NCI-H1436 (cell line): ENCODE measurements around the gene LRCH3.
A peak's percentile ranks its signal among the peaks of the same experiment; 100 is the strongest.

Experiments used
- DNase-seq: peaks from one replicate; lab custom pipeline; 2025; lab: John Stamatoyannopoulos, UW

Gene LRCH3

DNA sequence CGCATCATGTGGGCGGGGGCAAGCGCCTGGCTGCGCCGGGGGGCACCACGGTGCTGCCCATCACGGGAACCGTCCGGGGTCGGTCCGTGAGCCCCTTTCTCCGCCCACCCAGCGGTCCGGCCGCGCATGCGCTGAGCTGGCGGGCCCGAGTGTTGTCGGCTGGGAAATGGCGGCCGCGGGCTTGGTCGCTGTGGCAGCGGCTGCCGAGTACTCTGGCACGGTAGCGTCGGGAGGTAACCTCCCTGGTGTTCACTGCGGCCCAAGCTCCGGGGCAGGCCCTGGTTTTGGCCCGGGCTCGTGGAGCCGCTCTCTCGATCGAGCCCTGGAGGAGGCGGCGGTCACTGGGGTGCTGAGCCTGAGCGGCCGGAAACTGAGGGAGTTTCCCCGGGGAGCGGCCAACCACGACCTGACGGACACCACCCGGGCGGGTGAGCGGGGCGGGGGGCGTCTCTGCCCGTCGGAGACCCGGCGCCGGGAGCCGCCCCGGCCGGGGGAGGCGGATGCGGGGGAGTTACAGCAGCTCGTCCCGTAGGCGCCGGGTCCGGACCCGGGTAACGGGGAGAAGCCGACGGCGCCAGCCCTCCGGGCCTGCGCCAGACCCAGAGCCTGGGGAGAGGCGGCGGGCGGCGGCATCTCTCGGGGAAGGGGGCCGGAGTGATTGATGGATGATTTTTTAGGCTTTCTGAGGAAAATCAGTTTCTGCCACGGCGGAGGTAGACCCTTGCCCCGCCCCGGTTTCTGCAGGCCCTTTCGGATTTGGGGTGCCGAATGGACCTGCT lies at the start of gene LRCH3:
LRCH3 (plus strand) TSS at position 142 of the 779 bp plus-strand sequence; CDS start at position 167, 25 bp downstream.
- peak; percentile 79 for DNase-seq

DNA sequence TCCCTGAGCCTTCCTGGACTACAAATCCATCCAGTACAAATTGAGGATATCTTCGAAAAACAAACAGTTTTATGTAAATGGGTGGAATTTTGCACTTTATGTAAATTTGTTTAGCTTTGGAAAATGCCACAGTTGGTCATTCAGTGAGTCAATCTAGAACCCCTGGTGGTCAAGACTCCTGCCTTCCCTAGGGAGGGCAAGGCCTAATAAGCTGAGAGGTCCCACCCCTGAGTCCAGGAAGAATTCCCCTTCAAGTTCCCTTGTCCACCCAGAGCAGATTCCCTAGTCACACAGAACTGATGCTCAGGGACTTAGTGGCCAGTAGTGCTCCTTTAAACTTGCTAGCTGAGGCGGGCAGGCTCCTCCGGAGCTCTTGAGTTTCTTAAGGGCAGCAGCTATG lies 48.3 kb upstream of the LRCH3 start:
- no peak for DNase-seq

DNA sequence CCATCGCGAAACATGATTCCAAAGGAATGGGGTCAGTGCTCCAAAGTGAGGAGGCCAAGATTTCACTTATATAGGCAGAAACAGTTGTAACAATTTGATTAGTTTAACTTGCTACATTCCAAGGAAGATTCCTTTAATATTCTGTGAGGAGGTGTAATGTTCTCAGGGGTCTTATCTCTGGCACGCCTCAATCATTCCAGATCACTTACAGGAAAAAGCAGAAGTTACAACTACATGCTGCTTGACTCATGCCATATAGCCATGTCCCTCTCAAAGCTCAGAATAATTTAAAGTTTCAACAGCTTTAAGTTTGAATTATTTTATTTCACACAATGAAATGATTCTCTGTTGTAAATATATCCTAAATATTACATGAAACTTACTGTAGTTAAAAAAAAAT lies 44.8 kb upstream of the LRCH3 start:
- no peak for DNase-seq

DNA sequence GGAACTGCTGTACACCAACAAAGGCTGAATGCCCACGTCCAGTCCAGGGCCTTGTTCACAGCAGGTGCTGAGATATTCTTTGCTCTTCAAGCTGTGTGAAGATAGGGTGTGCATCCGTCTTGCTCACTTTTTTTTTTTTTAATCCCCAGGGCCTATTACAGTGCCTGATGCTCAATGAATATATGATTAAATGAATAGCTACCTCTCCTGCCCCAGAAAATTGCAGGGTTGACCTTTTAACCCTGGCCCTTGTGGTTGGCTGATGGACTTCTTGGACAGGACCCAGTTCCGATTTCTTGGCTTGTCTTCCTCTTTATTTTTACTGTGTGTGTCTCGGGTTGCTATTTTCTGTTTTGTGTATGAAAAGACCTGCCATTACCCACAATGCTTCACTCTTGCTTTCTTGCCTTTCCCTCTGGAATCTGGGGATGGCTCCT lies 44.2 kb upstream of the LRCH3 start:
- no peak for DNase-seq

DNA sequence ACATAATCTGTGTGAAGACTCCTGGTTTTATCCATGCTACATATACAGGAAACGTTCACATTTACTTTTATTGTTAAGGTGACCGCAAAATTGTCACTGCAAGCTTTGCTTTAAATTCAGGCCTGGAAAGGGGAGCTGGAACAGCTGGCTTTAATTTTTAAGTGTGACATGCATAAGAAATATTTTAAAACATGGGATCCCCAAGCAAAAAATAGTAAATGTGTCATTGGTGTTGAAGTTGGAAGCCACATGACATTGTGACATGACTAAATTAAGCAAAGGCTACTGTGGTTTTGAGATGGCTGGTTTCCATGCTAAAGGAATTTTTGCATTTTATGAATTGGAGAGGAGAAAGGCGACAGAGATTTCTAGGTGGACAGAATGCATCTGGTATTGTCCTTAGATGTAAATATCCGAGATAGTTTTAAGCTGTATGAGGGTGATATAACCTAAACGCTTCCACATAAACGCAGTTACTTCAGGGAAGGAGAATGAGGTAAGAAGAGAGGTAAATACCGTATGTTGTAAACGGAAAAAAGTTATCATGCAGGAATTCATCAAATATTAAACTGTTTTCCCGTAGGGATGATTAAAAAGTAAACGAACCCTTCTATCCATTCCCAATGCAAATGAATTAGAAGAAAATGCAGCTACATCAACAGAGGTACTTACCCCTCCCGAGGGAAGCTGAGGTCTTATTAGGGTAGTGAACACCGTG lies 42.3 kb upstream of the LRCH3 start:
- DNase-seq, result no peak

DNA sequence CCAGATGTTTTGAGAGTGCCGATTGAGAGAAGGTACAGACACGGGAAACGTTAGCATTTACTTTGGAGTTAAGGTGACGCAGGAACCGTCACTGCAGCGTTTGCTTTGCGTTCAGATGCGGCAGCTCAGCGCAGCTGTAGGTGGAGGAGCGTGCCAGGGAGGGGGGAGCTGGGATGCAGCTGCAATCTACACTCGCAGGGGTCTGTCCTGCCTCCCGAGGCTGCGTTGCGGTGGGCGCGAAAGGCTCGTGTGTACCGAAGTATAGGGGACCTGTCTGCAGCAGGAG lies 41.8 kb upstream of the LRCH3 start:
- DNase-seq, result peak; percentile 66

DNA sequence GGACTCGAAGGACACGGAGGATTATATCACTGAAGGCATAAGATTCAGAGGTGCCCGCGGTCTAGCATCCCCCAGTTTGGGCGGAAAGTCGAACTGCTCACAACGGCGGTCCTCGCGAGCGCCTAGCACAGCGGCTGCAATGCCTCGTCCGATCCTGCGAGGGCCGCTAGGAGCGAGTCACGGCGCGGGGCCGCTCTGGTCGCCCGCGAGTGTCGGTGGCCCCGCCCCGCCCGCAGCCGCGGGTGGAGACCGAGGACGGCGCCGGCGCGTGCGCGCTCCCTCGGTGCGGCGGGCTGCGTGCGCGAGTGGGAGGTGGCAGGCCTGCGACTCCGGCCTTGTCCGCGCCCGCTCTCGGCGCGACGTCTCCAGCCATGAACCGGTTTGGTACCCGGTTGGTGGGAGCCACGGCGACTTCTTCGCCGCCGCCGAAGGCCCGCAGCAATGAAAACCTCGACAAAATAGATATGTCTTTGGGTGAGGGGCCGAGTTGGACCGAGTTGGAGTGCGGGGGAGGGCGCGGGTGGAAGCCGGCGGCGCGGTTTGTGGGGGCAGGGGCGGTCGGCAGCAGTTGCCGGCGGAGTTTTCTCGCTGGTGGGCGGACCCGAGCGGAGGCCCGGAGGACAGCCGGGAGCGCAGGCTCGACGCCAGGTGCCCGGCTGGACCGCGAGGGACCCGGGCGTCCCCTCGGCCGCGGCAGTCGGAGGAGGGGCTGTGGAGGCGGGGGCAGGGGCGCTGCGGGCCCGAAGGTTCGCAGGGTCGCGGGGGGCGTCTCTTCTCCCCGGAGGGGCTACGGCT lies 41.3 kb upstream of the LRCH3 start, which contains the start of gene FYTTD1:
FYTTD1 (plus strand) TSS at position 283 of the 795 bp plus-strand sequence; CDS start at position 372, 89 bp downstream.
- peak; percentile 92 for DNase-seq

DNA sequence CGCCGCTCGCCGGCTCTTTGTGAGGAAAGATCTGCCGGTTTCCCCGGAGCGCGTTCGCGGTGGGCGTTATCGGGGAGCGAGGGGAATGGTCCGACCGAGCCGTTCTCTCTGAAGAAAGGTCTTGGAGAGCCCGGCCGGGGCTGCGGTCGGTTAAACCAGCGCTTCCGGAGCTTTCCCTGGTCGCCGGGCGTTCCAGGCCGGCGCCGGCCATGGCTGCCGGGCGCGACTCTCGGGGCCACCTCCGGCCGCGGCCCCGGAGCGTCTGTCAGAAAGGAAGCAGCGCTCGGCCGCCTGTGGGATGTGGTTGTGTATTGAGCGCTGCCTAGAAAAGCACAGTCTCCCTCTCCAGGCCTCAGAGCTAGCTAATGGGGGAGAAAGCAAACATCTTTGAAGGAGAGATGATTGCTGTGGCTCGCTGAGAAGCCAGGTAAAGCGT lies 40.6 kb upstream of the LRCH3 start:
- DNase-seq, result peak; percentile 36

DNA sequence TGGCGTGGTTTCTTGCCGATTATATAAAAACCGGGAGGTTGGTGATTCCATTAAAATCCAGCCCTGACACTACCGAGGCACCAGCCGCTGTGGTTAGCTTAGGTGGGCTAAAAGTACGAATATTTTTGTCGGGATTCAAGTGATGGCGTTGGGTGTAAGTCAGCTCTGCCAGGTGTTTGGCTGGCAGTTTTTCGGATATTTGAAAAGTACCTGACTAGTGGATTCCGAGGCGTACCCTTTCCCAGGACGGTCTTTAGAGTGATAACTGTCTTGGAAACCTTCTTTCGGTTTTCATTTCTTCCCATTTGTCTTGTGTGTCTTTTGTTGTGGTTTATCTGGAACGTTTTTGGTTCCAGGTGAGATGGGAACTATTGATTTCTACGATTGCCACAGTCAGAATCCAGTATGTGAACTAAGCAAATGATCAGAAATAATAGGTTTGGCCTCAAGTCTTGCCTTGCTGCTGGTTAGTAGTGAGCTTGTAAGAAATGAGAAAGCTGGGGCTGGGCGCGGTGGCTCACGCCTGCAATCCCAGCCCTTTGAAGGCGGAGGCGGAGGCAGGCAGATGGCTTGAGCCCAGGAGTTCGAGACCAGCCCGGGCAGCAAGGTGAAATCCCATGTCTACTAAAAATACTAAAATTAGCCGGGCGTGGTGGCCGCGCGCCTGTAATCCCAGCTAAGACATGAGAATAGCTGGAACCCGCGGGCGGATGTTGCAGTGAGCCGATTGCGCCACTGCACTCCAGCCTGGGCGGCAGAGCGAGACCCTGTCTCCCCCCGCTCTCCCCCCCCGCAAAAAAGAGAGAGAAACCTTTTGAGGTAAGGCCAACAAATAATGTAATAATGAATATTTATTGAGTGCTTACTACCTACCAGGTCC lies 40.0 kb upstream of the LRCH3 start:
- DNase-seq, result no peak

DNA sequence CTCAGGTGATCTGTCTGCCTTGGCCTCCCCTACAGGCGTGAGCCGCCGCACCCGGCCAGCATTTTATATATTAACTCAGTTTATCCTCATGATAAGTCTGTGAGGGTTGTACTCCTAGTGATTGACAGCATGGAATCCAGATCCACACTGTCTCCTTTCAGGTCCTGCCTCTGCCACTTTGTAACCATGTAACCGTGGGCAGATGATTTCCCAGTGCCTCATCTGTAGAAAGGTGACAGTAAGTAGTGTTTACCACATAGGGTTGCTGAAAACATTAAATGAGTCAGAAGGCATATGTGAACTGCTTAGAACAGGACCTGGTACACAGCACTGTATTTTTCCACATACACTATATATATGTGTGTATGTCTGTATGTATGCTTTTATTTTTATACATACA lies 38.9 kb upstream of the LRCH3 start:
- DNase-seq, result no peak

DNA sequence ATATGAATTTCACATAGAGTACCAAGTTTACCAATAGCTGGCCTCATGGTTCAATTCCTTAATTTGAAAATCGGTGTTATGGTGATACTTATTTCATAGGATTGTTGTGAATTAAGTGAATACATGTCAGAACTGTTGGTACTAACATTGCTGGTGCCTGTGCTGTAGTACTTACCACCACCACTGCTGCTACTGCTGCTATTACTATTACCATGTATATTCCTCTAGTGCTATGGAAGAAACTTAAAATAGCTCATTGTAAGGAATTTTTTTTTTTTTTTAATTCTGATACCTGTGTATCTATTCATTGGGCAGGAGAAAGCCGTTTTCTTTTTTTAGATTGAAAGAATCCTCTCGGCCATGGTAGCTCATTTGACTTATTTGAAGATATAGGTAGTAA lies 37.8 kb upstream of the LRCH3 start:
- no peak for DNase-seq

DNA sequence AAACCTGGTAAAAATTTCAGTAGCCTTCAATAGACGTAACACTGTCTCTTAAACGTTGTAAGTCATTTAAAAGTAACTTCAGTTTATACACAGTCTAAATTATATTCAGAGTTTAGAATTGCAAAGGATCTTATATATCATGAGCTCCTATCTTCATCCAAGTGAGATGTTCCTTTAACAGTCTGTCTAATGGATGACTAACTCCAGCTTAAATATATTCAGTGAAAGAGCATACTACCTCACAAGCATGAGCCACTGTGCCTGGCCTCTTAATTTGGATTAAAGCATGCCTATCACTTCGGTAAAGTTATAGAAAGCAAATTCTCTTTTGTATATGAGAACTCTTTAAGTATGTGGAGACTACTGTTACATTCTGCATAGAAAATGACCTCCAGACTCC lies 34.4 kb upstream of the LRCH3 start:
- no peak for DNase-seq

DNA sequence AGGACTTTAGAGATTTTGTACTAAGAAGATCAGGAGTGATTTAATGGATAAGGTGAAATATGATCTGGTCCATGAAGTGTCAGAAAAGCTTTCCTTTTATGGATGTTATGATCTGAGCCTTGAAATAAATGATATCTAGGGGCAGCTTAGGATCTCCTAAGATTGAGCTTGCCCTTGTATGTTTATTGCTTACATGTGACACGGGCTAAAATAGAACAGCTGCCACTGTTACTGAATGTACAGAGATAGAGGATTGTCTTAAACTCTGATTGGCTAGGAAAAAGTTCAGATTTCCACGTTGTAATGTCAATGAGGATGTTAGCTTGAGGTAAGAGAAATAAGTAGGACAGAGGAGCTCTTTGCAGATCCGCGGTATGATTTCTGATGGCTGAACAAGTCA lies 32.5 kb upstream of the LRCH3 start:
- no peak for DNase-seq

DNA sequence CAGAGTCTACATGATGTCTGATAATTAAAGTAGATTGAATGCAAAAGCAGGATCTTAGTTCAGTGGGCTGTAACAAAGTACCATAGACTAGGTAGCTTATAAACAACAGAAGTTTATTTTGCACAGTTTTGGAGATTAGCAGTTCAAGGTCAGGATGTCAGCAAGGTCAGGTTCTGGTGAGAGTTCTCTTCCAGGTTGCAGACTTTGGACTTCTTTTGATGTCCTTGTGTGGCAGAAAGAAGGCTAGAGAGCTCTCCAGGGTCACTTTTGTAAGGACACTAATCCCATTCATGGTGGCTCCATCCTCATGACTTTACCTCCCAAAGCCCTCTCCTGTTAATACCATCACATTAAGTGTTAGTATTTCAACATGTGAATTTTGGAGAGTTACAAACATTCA lies 29.3 kb upstream of the LRCH3 start:
- no peak for DNase-seq

DNA sequence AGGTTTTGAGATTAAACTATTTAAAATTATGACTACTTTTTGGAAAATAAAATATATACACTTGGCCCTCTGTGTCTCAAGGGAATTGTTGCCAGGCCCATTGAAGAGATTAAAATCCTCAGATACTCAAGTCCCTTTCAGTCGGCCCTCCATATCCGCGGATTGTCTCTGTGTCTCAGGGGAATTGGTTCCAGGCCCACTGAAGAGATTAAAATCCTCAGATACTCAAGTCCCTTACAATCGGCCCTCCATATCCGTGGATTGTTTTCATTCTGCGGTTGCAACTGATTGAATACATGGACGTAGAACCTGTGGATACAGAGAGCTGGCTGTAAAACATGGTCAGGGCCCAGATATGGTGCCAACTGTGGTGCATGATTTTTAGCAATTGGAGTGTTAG lies 15.7 kb upstream of the LRCH3 start:
- no peak for DNase-seq

DNA sequence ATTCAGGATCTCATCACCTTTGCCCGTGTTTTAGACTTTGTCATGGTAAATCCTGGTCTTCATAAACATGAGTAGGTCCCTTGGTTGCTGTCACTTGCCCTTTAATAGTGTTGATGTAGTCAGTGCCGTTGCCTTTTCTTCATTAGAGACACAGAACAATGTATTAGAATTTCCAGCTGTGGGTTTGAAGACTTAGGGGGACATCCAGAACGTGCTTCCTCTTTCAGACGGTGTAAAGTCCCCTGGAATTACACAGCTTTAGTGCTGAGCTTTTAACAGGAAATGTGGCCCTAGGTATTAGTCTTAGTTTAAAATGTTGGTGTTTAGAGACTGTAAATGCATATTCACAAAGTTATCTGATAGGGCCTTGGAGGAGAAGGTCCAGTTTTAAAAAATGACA lies 8.8 kb upstream of the LRCH3 start:
- no peak for DNase-seq

DNA sequence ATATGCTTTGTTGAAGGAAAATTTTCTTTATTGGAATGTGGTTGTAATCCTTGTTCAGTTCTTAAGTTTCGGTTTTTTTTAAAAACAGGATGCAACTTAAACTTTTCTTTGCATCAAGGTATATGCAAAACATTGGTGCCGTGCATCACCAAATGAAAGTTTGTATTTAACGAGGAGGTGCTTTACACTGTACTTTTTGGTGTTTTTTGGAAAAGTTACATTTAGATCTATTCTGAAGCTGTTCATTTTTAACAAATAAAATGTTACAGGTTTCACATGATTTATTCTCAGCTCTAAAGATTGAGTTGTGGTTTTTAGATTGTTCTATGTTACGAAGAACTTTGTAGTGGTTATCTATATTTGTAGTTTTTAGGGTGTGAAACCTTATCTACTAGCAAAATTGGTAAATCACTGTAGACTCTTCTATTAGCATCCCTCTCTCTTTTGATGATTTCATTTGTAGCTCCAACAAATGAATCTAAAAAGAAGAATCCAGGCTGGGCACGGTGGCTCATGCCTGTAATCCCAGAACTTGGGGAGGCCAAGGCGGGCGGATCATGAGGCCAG lies 7.0 kb upstream of the LRCH3 start:
- no peak for DNase-seq

DNA sequence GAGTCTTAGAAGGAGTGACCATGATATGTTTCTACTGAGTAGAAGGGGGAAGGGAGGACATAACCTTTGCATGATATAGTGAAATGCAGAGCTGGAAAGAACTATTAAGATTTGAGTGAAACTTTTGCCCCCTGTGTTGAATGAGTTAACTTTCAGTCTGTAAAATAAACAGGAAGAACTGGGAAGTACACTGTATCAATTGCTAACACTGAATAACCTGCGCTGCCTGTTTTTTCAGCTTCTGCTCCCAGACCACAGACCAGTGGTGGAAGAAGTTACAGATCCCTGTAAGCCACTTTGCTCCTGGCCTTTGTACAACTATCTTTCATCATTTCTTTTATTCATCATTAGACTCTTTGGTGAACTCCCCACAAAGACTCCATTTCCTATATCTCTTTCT lies 3.6 kb upstream of the LRCH3 start:
- DNase-seq, result no peak

DNA sequence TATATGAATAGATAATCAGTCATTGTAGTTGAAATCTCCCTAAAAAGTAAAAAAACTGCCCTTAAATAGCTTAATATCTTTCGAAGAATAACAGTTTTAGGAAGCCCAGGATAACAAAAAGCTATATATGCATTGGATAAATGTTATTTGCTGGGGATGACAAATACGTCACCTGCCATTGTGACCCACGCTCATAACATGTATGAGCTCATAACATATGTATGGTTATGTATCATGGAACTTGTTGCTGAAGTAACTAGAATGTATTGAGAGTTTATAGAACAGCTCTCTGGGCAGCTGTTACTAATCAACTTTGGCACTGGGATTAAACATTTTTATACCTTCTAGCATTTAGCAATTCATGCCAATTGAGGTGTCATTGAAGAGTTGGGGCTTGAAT lies 1.7 kb upstream of the LRCH3 start:
- DNase-seq, result no peak

DNA sequence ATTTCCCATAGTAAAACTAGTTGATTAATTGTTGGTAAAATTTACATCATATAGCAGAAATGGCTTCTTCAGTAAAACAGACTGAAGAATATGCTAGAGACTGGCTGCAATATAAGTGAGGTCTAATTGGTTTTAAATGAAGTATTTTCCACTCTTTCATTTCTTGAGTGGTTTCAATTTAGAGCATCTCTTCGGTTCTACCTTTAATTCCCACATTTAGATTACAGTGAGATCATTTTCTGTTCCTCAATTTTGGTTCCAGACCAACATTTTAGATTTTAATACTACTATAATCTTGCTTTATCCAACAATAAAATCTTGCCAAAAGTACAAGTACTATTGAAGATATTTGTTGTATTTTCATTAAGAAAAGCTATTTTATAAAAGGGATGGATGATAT lies 1.0 kb upstream of the LRCH3 start:
- no peak for DNase-seq

DNA sequence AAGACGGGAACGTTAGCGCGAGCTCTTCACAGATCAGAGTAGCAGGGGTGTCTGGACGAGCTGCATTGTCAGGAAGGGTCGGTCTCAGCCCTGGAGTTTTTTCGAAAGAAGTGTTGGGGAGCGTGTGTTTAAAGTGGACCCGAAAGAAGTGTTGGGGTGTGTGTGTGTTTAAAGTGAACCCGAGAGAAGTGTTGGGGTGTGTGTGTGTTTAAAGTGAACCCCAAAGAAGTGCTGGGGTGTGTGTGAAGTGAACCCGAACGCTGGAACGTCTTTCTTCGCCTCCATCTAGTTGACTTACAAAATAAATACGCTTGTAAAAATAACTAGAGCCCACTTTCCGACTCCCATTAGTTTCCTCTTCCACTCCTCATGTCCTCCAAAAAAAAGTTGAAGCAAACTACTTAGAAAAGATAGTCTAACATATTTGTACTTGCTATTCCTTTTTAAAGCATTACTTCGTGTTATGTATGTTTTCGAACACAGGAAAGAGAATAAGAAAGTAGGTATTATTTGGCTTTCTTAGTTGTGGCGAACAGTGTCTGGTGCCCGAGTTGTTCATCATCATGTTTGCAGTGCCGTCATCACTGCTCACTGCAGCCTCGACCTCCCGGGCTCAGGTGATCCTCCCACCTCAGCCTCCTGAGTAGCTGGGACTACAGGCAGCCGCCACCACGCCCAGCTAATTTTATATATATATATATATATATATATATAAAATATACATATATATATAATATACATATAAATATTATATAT lies 1.0 kb downstream of the LRCH3 start:
- no peak for DNase-seq
